WTC11 (cell line): Measurements from ENCODE around the gene AMBP.

ENCODE experiments used
- AFF4 ChIP-seq: sonication (generic); formaldehyde crosslinking; IDR thresholded peaks from 2 replicates; pipeline ENCODE4 v1.8.1; 2023; ENCODE audit warnings: mild to moderate bottlenecking, missing genetic modification reagents, borderline replicate concordance
- AR ChIP-seq: fragments of 250-450 bp; sonication (Bioruptor Pico); IDR thresholded peaks from 2 replicates; pipeline ENCODE4 v1.9.0; 2021; ENCODE audit warnings: mild to moderate bottlenecking
- ELF4 ChIP-seq: sonication (generic); formaldehyde crosslinking; IDR thresholded peaks from 2 replicates; pipeline ENCODE4 v1.8.1; 2022; ENCODE audit warnings: low read depth, mild to moderate bottlenecking, moderate library complexity, missing genetic modification reagents
- ETV6 ChIP-seq: sonication (generic); formaldehyde crosslinking; IDR thresholded peaks from 2 replicates; pipeline ENCODE4 v1.8.1; 2022; ENCODE audit warnings: mild to moderate bottlenecking, missing genetic modification reagents
- KAT7 ChIP-seq: sonication (generic); formaldehyde crosslinking; IDR thresholded peaks from 2 replicates; pipeline ENCODE4 v1.8.1; 2023; ENCODE audit warnings: missing genetic modification reagents, mild to moderate bottlenecking, borderline replicate concordance
- MLX ChIP-seq: sonication (generic); formaldehyde crosslinking; IDR thresholded peaks from 2 replicates; pipeline ENCODE4 v1.8.1; 2023; ENCODE audit warnings: mild to moderate bottlenecking, missing genetic modification reagents, moderate library complexity
- NFYB ChIP-seq: sonication (generic); formaldehyde crosslinking; conservative IDR thresholded peaks from 2 replicates; pipeline ENCODE4 v1.8.0; 2022; ENCODE audit warnings: low read depth, missing genetic modification reagents
- SP1 ChIP-seq: sonication (generic); formaldehyde crosslinking; conservative IDR thresholded peaks from 2 replicates; pipeline ENCODE4 v1.8.1; 2022; ENCODE audit warnings: missing genetic modification reagents
- USF2 ChIP-seq: sonication (generic); formaldehyde crosslinking; IDR thresholded peaks from 2 replicates; pipeline ENCODE4 v1.8.1; 2023; ENCODE audit warnings: mild to moderate bottlenecking, missing genetic modification reagents, moderate library complexity
- TF ChIP-seq, protein P1 (sequence below): fragments of 200-600 bp; IDR thresholded peaks from 2 replicates; pipeline ENCODE4 v1.8.0; 2022; ENCODE audit warnings: antibody characterized with exemption
- TF ChIP-seq, protein P2 (sequence below): sonication (generic); formaldehyde crosslinking; IDR thresholded peaks from 2 replicates; pipeline ENCODE4 v1.8.1; 2022; ENCODE audit warnings: low read depth, missing genetic modification reagents, borderline replicate concordance

DNA sequence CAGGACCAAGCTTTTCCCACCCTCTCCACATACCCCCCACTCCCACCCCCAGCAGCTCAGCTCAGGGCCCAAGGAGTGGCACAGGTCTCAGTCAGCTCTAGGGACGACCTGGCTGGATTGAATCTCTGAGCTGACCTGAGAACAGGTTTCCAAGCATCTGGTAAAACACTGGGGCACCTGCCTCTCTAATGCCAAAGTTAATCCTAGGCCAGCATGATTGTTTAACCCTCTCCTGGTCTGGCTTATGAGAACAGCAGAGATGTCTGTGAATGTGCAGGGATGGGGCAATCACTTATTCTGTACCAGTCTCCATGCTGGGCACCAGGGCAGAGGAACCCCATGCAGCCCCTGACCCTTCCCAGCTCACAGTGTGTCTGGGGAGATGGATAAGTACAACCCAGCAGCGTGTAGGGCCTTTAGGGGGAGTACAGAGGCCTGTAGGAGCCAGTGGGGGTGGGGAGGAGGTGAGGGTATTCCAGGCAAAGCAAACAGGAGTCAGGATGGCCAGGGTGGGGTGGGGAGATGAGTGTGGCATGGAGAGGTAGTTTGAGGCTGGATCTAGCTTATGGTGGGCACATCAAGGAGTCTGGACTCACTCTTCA, 21.7 kb upstream of the AMBP start:
- TF ChIP-seq AFF4 (CRISPR knock-in tag) (no peak), SP1 (CRISPR knock-in tag) (no peak), KAT7 (CRISPR knock-in tag) (no peak), NFYB (no peak), USF2 (CRISPR knock-in tag) (no peak), ETV6 (CRISPR knock-in tag) (no peak), MLX (CRISPR knock-in tag) (no peak), ELF4 (CRISPR knock-in tag) (no peak), AR (CRISPR knock-in tag) (no peak)
- TF ChIP-seq, protein P1, sequence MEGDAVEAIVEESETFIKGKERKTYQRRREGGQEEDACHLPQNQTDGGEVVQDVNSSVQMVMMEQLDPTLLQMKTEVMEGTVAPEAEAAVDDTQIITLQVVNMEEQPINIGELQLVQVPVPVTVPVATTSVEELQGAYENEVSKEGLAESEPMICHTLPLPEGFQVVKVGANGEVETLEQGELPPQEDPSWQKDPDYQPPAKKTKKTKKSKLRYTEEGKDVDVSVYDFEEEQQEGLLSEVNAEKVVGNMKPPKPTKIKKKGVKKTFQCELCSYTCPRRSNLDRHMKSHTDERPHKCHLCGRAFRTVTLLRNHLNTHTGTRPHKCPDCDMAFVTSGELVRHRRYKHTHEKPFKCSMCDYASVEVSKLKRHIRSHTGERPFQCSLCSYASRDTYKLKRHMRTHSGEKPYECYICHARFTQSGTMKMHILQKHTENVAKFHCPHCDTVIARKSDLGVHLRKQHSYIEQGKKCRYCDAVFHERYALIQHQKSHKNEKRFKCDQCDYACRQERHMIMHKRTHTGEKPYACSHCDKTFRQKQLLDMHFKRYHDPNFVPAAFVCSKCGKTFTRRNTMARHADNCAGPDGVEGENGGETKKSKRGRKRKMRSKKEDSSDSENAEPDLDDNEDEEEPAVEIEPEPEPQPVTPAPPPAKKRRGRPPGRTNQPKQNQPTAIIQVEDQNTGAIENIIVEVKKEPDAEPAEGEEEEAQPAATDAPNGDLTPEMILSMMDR = no peak
- TF ChIP-seq, protein P2, sequence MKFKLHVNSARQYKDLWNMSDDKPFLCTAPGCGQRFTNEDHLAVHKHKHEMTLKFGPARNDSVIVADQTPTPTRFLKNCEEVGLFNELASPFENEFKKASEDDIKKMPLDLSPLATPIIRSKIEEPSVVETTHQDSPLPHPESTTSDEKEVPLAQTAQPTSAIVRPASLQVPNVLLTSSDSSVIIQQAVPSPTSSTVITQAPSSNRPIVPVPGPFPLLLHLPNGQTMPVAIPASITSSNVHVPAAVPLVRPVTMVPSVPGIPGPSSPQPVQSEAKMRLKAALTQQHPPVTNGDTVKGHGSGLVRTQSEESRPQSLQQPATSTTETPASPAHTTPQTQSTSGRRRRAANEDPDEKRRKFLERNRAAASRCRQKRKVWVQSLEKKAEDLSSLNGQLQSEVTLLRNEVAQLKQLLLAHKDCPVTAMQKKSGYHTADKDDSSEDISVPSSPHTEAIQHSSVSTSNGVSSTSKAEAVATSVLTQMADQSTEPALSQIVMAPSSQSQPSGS (CRISPR knock-in tag) = no peak
